Measurements from ENCODE around the gene PLOD3.

The PLOD3 gene

GRCh38 chr7:101164071-101164840 is 53.1 kb downstream of the PLOD3 start:
- peak; percentile 56 for DNase-seq (ENCODE audit: low spot score)

DNA sequence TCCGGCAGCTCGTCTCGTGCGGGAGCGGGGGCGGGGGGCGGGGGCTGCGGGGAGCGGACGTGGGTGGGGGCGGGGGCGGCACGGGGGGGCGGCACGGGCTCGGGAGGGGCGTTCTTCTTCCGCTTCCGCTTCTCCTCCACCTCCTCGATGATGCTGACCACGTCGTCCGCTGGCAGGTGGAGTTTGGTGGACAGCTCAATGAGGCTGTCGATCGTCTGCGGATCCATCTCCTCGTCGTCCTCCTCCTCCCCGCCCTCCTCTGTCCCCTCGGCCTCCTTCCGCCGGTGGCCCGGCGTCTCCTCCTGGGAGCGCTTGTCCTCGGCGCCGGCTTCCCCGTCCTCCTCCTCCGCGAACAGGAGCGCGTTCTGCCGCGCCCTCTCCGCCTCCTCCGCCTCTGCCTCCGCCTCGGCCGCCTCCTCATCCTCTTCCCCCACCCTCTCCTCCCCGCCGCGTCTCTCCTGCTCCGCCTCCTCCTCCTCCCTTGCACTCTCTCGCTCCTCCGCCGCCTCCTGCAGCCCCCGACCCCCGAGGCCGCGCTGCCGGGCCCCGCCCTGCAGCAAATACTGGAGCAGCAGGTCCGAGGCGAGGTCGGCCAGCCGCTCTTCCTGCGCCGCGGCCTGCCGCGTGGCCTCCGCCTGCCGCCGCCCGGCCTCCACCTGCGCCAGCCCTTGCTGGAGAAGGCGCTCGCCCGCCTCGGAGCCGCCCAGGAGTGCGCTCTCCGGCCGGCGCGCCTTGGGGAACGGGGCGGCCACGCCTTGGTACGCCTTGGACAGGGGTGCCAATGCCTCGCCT is 53.9 kb downstream of the PLOD3 start:
- DNase-seq (ENCODE audit: low spot score): no peak

- peak; percentile 74 for DNase-seq (ENCODE audit: low spot score)
These were observed 54.7 kb downstream of the PLOD3 start for GRCh38 chr7:101162551-101163278.

DNA sequence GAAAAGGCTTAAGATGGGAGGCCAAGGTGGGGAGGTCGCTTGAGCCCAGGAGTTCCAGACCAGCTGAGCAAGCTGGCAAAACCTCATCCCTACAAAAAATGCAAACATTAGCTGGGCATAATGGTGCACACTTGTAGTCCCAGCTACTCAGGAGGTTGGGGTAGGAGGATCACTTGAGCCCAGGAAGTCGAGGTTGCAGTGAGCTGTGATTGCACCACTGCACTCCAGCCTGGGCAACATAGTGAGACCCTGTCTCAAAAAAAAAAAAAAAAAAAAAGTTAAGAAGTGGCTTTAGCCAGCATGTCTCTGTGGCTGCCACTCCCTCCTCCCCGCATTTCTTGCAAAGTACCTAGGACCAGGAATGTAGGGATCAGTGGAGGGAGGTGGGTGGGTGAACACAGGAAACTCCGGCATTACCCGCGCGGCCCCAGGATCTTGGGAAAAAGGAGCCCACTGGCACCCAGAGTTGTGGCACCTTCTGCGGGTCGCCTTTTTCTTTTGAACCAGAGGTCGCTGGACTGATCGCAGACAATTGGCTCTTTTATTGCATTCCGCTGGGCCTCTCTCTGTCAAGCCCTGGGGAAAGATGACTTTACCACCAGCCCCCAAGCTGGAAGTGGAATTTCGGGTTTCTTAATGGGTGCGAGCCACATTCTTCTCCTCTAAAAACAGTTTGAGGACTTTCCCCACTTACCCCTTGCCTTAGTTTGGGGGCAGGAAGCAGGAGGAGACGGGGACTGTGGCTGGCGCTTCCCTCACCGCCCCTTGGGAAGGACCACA is 55.5 kb downstream of the PLOD3 start:
- no peak for DNase-seq (ENCODE audit: low spot score)

DNA sequence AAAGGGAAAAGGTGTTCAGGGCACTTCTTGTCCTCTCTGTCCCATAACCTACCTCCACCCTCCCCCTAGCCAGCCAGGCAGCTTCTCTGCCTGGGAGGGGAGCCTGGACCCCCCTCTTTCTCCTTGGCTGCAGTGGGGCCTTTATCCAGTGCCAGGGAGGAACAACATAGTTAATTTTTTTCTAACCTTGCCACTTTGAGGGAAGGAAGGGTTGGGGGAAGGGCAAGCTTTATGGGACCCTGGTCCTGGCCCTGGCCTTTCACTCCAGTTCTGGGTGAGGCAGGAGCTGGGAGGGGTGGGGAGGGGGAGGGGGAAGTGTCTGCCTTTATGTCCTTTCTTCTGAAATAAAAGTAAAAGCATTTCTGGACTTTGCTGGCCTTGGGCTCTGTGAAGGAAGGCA is 56.5 kb downstream of the PLOD3 start:
- DNase-seq (ENCODE audit: low spot score): no peak

GRCh38 chr7:101159696-101160674 is 57.4 kb downstream of the PLOD3 start:
- no peak for DNase-seq (ENCODE audit: low spot score)

- no peak for DNase-seq (ENCODE audit: low spot score)
These were observed 60.4 kb downstream of the PLOD3 start for GRCh38 chr7:101156866-101157589.

GRCh38 chr7:101156277-101156676 is 61.1 kb downstream of the PLOD3 start:
- DNase-seq (ENCODE audit: low spot score): no peak

Measured in iPS-NIHi11 (cell line).